GM18499 (cell line): ENCODE data around the gene NELFE.
"Not testable (repeated sequence)": the region's sequence is repeated elsewhere in the genome, so short reads cannot be mapped to it uniquely, and the experiment has no call there.

ENCODE experiments used
- ATAC-seq: cut with Tn5 transposase; IDR thresholded peaks from one replicate; pipeline ENCODE4 v1.9.1; 2021; ENCODE audit warnings: moderate number of reproducible peaks; ENCODE audit not compliant: insufficient read depth, unreplicated experiment

The NELFE gene

GRCh38 chr6:31958741-31959739, at the start of gene NELFE, which contains the start of gene SKIC2:
Gene NELFE, minus strand, starts transcription at chr6:31958971. Its CDS starts 525 bp downstream, at chr6:31958446.
Gene SKIC2, plus strand, starts transcription at chr6:31959175. Its CDS starts 18 bp downstream, at chr6:31959193.
- ATAC-seq = peak; percentile 81

GRCh38 chr6:32008037-32008436, 49.3 kb upstream of the NELFE start:
- not testable (repeated sequence) for ATAC-seq

DNA sequence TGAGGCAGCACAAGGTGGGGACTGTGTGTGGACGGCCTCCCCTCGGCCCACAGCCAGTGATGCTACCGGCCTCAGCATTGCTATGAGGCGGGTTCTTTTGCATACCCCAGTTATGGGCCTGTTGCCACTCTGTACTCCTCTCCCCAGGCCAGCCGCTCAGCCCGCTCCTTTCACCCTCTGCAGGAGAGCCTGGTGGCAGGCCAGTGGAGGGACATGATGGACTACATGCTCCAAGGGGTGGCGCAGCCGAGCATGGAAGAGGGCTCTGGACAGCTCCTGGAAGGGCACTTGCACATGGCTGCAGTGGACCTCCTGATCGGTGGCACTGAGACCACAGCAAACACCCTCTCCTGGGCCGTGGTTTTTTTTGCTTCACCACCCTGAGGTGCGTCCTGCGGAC, 48.3 kb upstream of the NELFE start:
- not testable (repeated sequence) for ATAC-seq

GRCh38 chr6:32005991-32006529, 47.3 kb upstream of the NELFE start:
- not testable (repeated sequence) for ATAC-seq

- ATAC-seq = not testable (repeated sequence)
These were observed 46.7 kb upstream of the NELFE start for GRCh38 chr6:32005538-32005880.

DNA sequence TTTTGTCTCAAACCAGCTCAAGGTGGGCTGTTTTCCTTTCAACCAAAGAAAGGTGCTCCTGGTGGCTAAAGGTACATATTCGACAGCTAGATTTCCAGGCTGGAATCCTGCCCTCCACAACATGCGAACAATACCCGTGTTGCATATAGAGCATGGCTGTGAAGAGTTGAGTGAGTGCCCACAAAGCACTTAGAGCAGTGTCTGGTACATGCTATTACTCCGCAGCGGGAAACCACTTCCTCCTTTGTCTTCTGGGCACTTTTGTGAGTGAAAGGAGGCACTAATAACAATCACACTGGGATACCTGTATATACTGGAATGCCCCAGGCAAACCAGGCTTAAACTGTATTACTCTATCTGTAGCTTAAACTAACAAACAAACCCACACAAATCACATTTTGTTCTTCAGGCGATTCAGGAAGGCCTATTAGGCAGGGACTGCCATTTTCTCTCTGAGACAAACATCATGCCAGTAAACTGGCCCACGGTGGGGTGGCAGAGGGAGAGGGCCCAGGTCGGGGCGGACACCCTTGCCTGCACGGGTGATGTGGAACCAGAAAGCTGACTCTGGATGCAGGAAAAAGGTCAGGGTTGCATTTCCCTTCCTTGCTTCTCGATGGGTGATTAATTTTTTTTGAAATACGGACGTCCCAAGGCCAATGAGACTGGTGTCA, 46.2 kb upstream of the NELFE start:
- ATAC-seq = not testable (repeated sequence)

- not testable (repeated sequence) for ATAC-seq
These were observed 45.6 kb upstream of the NELFE start for GRCh38 chr6:32004393-32004792.

DNA sequence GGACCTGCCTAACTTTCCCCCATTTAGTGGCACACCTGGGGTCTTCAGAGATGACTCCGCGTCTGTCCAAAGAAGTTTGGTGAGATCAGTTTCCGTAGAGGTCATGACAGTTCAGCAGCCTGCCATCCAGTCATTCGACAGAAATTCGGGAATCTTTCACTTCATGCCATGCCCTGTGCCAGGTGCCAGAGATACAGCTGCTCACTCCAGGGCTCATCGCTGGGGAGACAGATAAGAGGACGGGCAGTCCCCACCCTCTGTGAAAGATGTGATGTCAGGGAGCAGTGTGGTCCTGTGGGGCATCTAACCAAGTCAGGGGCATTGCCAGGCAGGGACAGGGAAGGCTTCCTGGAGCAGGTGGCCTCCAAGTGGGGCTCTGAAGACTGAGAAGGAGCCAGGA, 44.5 kb upstream of the NELFE start:
- ATAC-seq = not testable (repeated sequence)

DNA sequence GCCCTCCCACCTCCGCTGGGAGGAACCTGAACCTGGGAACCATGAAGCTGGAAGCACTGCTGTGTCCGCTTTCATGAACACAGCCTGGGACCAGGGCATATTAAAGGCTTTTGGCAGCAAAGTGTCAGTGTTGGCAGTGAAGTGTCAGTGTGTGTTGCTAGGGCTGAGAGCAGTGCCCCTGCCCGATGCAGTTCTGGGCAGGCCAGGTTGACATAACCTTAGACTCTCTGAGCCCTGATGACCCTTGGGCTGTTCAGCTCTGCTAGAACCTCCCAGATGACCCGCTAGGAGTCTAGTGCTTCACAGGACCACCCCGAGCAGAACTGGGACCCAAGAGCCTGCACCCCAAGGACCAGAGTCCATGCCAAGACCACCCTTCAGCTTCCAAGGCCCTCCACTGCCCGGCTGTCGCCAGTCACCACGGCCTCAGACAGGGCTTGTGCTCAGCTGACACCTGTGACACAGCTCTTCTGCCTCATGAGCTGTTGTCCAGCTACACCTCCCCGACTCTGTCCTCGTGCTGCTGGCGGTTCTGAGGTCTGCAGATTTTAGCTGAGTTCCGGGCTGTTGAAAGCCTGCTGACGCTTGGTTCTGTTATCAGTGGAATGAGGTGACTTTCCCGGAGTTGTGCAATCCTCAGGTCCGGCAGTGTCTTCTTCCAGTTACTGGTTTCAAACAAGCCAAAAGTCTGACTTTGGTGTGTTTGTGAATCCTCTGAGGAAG, 43.9 kb upstream of the NELFE start:
- not testable (repeated sequence) for ATAC-seq

GRCh38 chr6:31996385-31996784, 37.6 kb upstream of the NELFE start:
- not testable (repeated sequence) for ATAC-seq

GRCh38 chr6:31994421-31994820, 35.6 kb upstream of the NELFE start:
- not testable (repeated sequence) for ATAC-seq

GRCh38 chr6:31989363-31989762, 30.6 kb upstream of the NELFE start:
- not testable (repeated sequence) for ATAC-seq

DNA sequence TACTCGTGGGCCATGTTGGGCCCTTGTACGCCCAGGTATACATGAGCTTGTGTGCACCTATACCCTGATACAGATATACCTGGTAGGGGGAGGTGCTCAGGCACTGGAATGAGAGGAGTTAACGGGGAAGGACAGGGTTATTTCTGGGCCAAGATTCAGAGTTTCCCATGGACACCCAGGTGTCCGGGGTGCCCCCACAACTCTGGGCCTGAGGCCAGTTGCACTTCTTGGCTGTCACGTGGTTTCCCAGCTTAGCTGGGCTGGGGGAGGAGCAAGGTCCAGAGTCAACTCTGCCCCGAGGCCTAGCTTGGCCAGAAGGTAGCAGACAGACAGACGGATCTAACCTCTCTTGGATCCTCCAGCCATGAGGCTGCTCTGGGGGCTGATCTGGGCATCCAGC, 23.0 kb upstream of the NELFE start, which contains the start of gene C4A:
C4A (plus strand) TSS at position 314 of the 400 bp plus-strand sequence; CDS start at position 365, 51 bp downstream.
- ATAC-seq = not testable (repeated sequence)

DNA sequence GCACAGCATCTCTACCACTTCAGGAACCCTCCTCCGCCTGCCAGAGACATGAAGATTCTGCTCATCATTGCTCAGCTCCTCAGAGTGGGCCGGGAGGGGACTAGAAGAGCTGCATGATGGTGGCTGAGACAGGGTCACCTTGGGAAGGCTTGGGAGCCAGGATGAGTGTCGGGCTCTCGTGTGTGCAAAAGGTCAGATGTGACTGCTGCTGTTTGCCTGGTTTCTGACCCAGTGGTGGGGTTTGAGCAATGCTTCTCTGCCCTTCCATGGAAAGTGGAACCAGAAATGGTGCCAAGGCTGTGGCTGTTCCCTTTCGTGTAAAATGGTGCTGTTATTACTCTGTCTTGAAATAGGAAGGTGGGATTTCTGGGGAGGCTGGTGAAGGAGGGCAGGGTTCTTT, 22.2 kb upstream of the NELFE start:
- ATAC-seq = not testable (repeated sequence)

- ATAC-seq = not testable (repeated sequence)
These were observed 21.6 kb upstream of the NELFE start for GRCh38 chr6:31980195-31980876.

- no peak for ATAC-seq
These were observed 20.6 kb upstream of the NELFE start for GRCh38 chr6:31979238-31979898.

- no peak for ATAC-seq
These were observed 20.1 kb upstream of the NELFE start for GRCh38 chr6:31978831-31979230.

GRCh38 chr6:31977816-31978431, 19.2 kb upstream of the NELFE start:
- no peak for ATAC-seq
